ENCODE results near the gene TDRD6.

- TF ChIP-seq, protein P1, sequence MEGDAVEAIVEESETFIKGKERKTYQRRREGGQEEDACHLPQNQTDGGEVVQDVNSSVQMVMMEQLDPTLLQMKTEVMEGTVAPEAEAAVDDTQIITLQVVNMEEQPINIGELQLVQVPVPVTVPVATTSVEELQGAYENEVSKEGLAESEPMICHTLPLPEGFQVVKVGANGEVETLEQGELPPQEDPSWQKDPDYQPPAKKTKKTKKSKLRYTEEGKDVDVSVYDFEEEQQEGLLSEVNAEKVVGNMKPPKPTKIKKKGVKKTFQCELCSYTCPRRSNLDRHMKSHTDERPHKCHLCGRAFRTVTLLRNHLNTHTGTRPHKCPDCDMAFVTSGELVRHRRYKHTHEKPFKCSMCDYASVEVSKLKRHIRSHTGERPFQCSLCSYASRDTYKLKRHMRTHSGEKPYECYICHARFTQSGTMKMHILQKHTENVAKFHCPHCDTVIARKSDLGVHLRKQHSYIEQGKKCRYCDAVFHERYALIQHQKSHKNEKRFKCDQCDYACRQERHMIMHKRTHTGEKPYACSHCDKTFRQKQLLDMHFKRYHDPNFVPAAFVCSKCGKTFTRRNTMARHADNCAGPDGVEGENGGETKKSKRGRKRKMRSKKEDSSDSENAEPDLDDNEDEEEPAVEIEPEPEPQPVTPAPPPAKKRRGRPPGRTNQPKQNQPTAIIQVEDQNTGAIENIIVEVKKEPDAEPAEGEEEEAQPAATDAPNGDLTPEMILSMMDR (IDR thresholded peaks at IDR 0.05; ENCODE audit: insufficient read depth, low read length): no peak
- TF ChIP-seq POLR2AphosphoS5 (IDR thresholded peaks at IDR 0.05; ENCODE audit: low read depth) (no peak), SPI1 (IDR thresholded peaks at IDR 0.05; ENCODE audit: borderline replicate concordance, low read depth) (no peak), REST (IDR thresholded peaks at IDR 0.05; ENCODE audit: insufficient replicate concordance, low read depth) (no peak)
Observed at GRCh38 chr6:46741910-46742309, 54.2 kb downstream of the TDRD6 start.

Data from HL-60 (cell line).